RWPE2 (cell line): ENCODE data around the gene LRRC8D.

Experiments used
- ATAC-seq: fragments of 200-7000 bp; cut with Tn5 transposase; 3 replicates; pipeline ENCODE4 v1.9.1; 2021; ENCODE audit warnings: low read depth
- DNase-seq: peaks from one replicate; pipeline ENCODE4 v3.0.0-alpha.2; 2020; ENCODE audit warnings: low spot score
- H3K27ac ChIP-seq: fragments of 450-650 bp; 2 replicates; pipeline ENCODE4 v1.5.1; 2017; ENCODE audit warnings: mild to moderate bottlenecking; ENCODE audit not compliant: poor library complexity, severe bottlenecking
- H3K27me3 ChIP-seq: fragments of 250-450 bp; sonication (Bioruptor Pico); 2 replicates; pipeline ENCODE4 v1.5.1; 2021; ENCODE audit warnings: mild to moderate bottlenecking, moderate library complexity; ENCODE audit not compliant: insufficient read depth, poor library complexity, severe bottlenecking
- H3K36me3 ChIP-seq: fragments of 250-450 bp; sonication (Bioruptor Pico); 2 replicates; pipeline ENCODE4 v1.5.1; 2020; ENCODE audit warnings: low read depth, mild to moderate bottlenecking, moderate library complexity
- H3K4me1 ChIP-seq: fragments of 250-450 bp; sonication (Bioruptor Pico); 2 replicates; pipeline ENCODE4 v1.5.1; 2021; ENCODE audit warnings: mild to moderate bottlenecking, moderate library complexity; ENCODE audit not compliant: insufficient read depth, poor library complexity, severe bottlenecking
- H3K4me3 ChIP-seq: fragments of 250-450 bp; sonication (Bioruptor Pico); 2 replicates; pipeline ENCODE4 v1.5.1; 2021; ENCODE audit warnings: mild to moderate bottlenecking, moderate library complexity; ENCODE audit not compliant: severe bottlenecking
- H3K9me3 ChIP-seq: fragments of 250-450 bp; sonication (Bioruptor Pico); 2 replicates; pipeline ENCODE4 v1.5.1; 2021; ENCODE audit warnings: mild to moderate bottlenecking, moderate library complexity; ENCODE audit not compliant: severe bottlenecking
- TF ChIP-seq, protein P1 (sequence below): fragments of 450-650 bp; IDR thresholded peaks from one replicate; pipeline ENCODE4 v1.5.1; 2017; ENCODE audit warnings: mild to moderate bottlenecking, moderate library complexity; ENCODE audit not compliant: poor library complexity, severe bottlenecking

LRRC8D gene

GRCh38 chr1:89986020-89986419 is 165.2 kb downstream of the LRRC8D start:
- H3K36me3 ChIP-seq, result no peaks in the 10 kb centered on the region
- H3K27ac ChIP-seq, result no peak overlapping the region
- no peak for ATAC-seq
- peaks cover 5% of the 10 kb centered on the region for H3K4me1 ChIP-seq
- no peaks in the 10 kb centered on the region for H3K27me3 ChIP-seq
- TF ChIP-seq, protein P1, sequence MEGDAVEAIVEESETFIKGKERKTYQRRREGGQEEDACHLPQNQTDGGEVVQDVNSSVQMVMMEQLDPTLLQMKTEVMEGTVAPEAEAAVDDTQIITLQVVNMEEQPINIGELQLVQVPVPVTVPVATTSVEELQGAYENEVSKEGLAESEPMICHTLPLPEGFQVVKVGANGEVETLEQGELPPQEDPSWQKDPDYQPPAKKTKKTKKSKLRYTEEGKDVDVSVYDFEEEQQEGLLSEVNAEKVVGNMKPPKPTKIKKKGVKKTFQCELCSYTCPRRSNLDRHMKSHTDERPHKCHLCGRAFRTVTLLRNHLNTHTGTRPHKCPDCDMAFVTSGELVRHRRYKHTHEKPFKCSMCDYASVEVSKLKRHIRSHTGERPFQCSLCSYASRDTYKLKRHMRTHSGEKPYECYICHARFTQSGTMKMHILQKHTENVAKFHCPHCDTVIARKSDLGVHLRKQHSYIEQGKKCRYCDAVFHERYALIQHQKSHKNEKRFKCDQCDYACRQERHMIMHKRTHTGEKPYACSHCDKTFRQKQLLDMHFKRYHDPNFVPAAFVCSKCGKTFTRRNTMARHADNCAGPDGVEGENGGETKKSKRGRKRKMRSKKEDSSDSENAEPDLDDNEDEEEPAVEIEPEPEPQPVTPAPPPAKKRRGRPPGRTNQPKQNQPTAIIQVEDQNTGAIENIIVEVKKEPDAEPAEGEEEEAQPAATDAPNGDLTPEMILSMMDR, result no peak
- H3K4me3 ChIP-seq, result no peak overlapping the region
- no peak for DNase-seq
- no peaks in the 10 kb centered on the region for H3K9me3 ChIP-seq
